Activated T-cell treated with anti-CD3 and anti-CD28 coated beads, Interleukin-2, amount 50 U/mL, for 24 hours (primary cell): ENCODE results near the gene IFNL1.
"Not testable (repeated sequence)": the region's sequence is repeated elsewhere in the genome, so short reads cannot be mapped to it uniquely, and the experiment has no call there.

Experiments used
- DNase-seq: peaks from one replicate; pipeline ENCODE4 v3.0.0-alpha.2; 2020
- H3K27ac Mint-ChIP-seq: 2 replicates; pipeline ENCODE4 v1.8.0; 2020; ENCODE audit warnings: mild to moderate bottlenecking, mixed read lengths
- H3K27me3 Mint-ChIP-seq: 2 replicates; pipeline ENCODE4 v1.8.0; 2020; ENCODE audit warnings: mixed read lengths
- H3K36me3 Mint-ChIP-seq: 2 replicates; pipeline ENCODE4 v1.8.0; 2020; ENCODE audit warnings: low read depth, mixed read lengths
- H3K4me1 Mint-ChIP-seq: 2 replicates; pipeline ENCODE4 v1.8.0; 2020; ENCODE audit warnings: low read depth, mixed read lengths
- H3K4me3 Mint-ChIP-seq: 2 replicates; pipeline ENCODE4 v1.8.0; 2020; ENCODE audit warnings: mild to moderate bottlenecking, moderate library complexity, mixed read lengths
- H3K9me3 Mint-ChIP-seq: 2 replicates; pipeline ENCODE4 v1.8.0; 2020; ENCODE audit warnings: mixed read lengths

The IFNL1 gene

GRCh38 chr19:39327363-39328045 lies 31.3 kb downstream of the IFNL1 start:
- H3K36me3 Mint-ChIP-seq, result peaks cover 52% of the 10 kb centered on the region
- no peaks in the 10 kb centered on the region for H3K9me3 Mint-ChIP-seq
- H3K27ac Mint-ChIP-seq, result peak overlapping the region; percentile 65
- no peak for DNase-seq
- peaks cover 42% of the 10 kb centered on the region for H3K4me1 Mint-ChIP-seq
- no peaks in the 10 kb centered on the region for H3K27me3 Mint-ChIP-seq
- no peak overlapping the region for H3K4me3 Mint-ChIP-seq

GRCh38 chr19:39328046-39328705 lies 32.0 kb downstream of the IFNL1 start:
- Mint-ChIP-seq H3K27ac (peak overlapping the region; percentile 86), H3K4me3 (no peak overlapping the region), H3K4me1 (peaks cover 46% of the 10 kb centered on the region), H3K36me3 (peaks cover 57% of the 10 kb centered on the region), H3K27me3 (no peaks in the 10 kb centered on the region), H3K9me3 (no peaks in the 10 kb centered on the region)
- peak; percentile 89 for DNase-seq

GRCh38 chr19:39329948-39330347 lies 33.7 kb downstream of the IFNL1 start:
- H3K9me3 Mint-ChIP-seq, result no peaks in the 10 kb centered on the region
- H3K4me1 Mint-ChIP-seq, result peaks cover 56% of the 10 kb centered on the region
- H3K27ac Mint-ChIP-seq, result peak overlapping the region; percentile 64
- H3K27me3 Mint-ChIP-seq, result no peaks in the 10 kb centered on the region
- peaks cover 67% of the 10 kb centered on the region for H3K36me3 Mint-ChIP-seq
- no peak overlapping the region for H3K4me3 Mint-ChIP-seq
- DNase-seq, result no peak

GRCh38 chr19:39332293-39332692 lies 36.1 kb downstream of the IFNL1 start:
- no peak for DNase-seq
- H3K27me3 Mint-ChIP-seq, result no peaks in the 10 kb centered on the region
- peak overlapping the region; percentile 98 for H3K4me3 Mint-ChIP-seq
- peak overlapping the region; percentile 84 for H3K27ac Mint-ChIP-seq
- peaks cover 66% of the 10 kb centered on the region for H3K36me3 Mint-ChIP-seq
- no peaks in the 10 kb centered on the region for H3K9me3 Mint-ChIP-seq
- H3K4me1 Mint-ChIP-seq, result peaks cover 66% of the 10 kb centered on the region

- peaks cover 67% of the 10 kb centered on the region for H3K4me1 Mint-ChIP-seq
- H3K4me3 Mint-ChIP-seq, result peak overlapping the region; percentile 98
- not testable (repeated sequence) for H3K9me3 Mint-ChIP-seq, DNase-seq, H3K27me3 Mint-ChIP-seq
- H3K36me3 Mint-ChIP-seq, result peaks cover 61% of the 10 kb centered on the region
- H3K27ac Mint-ChIP-seq, result peak overlapping the region; percentile 84
Observed at GRCh38 chr19:39332738-39333137, 36.5 kb downstream of the IFNL1 start.

GRCh38 chr19:39333507-39333906 lies 37.3 kb downstream of the IFNL1 start:
- Mint-ChIP-seq H3K36me3 (peaks cover 54% of the 10 kb centered on the region), H3K9me3 (no peaks in the 10 kb centered on the region), H3K27ac (peak overlapping the region; percentile 84), H3K4me1 (peaks cover 64% of the 10 kb centered on the region), H3K27me3 (no peaks in the 10 kb centered on the region), H3K4me3 (peak overlapping the region; percentile 98)
- DNase-seq, result no peak

GRCh38 chr19:39334444-39334976 lies 38.3 kb downstream of the IFNL1 start:
- H3K4me1 Mint-ChIP-seq, result peaks cover 56% of the 10 kb centered on the region
- H3K4me3 Mint-ChIP-seq, result peak overlapping the region; percentile 98
- DNase-seq, result no peak
- H3K36me3 Mint-ChIP-seq, result peaks cover 45% of the 10 kb centered on the region
- H3K9me3 Mint-ChIP-seq, result no peaks in the 10 kb centered on the region
- peak overlapping the region; percentile 97 for H3K27ac Mint-ChIP-seq
- no peaks in the 10 kb centered on the region for H3K27me3 Mint-ChIP-seq

GRCh38 chr19:39335168-39335548 lies 39.0 kb downstream of the IFNL1 start:
- DNase-seq, result no peak
- Mint-ChIP-seq H3K9me3 (no peaks in the 10 kb centered on the region), H3K4me3 (peak overlapping the region; percentile 98), H3K27me3 (no peaks in the 10 kb centered on the region), H3K36me3 (peaks cover 38% of the 10 kb centered on the region), H3K27ac (peak overlapping the region; percentile 97), H3K4me1 (peaks cover 58% of the 10 kb centered on the region)

- Mint-ChIP-seq H3K9me3 (no peaks in the 10 kb centered on the region), H3K27me3 (no peaks in the 10 kb centered on the region), H3K27ac (peak overlapping the region; percentile 97), H3K36me3 (peaks cover 30% of the 10 kb centered on the region), H3K4me1 (peaks cover 61% of the 10 kb centered on the region), H3K4me3 (peak overlapping the region; percentile 98)
- DNase-seq, result no peak
Observed at GRCh38 chr19:39336483-39336882, 40.3 kb downstream of the IFNL1 start.

GRCh38 chr19:39339674-39340073 lies 43.5 kb downstream of the IFNL1 start:
- Mint-ChIP-seq H3K27ac (peak overlapping the region; percentile 95), H3K4me1 (peaks cover 59% of the 10 kb centered on the region), H3K4me3 (peak overlapping the region; percentile 94), H3K27me3 (no peaks in the 10 kb centered on the region), H3K9me3 (no peaks in the 10 kb centered on the region), H3K36me3 (peaks cover 31% of the 10 kb centered on the region)
- DNase-seq, result no peak

- Mint-ChIP-seq H3K27ac (peak overlapping the region; percentile 95), H3K4me3 (peak overlapping the region; percentile 94), H3K4me1 (peaks cover 61% of the 10 kb centered on the region), H3K36me3 (peaks cover 29% of the 10 kb centered on the region)
- not testable (repeated sequence) for H3K27me3 Mint-ChIP-seq, H3K9me3 Mint-ChIP-seq, DNase-seq
Observed at GRCh38 chr19:39340156-39340555, 43.9 kb downstream of the IFNL1 start.

GRCh38 chr19:39341129-39341718 lies 45.0 kb downstream of the IFNL1 start:
- DNase-seq, result no peak
- no peaks in the 10 kb centered on the region for H3K9me3 Mint-ChIP-seq
- H3K4me1 Mint-ChIP-seq, result peaks cover 65% of the 10 kb centered on the region
- peak overlapping the region; percentile 94 for H3K4me3 Mint-ChIP-seq
- H3K27me3 Mint-ChIP-seq, result no peaks in the 10 kb centered on the region
- peaks cover 31% of the 10 kb centered on the region for H3K36me3 Mint-ChIP-seq
- H3K27ac Mint-ChIP-seq, result peak overlapping the region; percentile 95

- Mint-ChIP-seq H3K36me3 (peaks cover 33% of the 10 kb centered on the region), H3K9me3 (no peaks in the 10 kb centered on the region), H3K4me3 (peak within 1 kb of the TSS; percentile 94), H3K4me1 (peaks cover 68% of the 10 kb centered on the region), H3K27ac (peak within 1 kb of the TSS; percentile 95), H3K27me3 (no peaks in the 10 kb centered on the region)
- DNase-seq, result peak; percentile 99
Observed at GRCh38 chr19:39341719-39342604, 45.8 kb downstream of the IFNL1 start, which contains the start of gene SAMD4B. TSS of gene SAMD4B (plus strand) at chr19:39342421. CDS start at chr19:39356894, 14,473 bp downstream.
